HEK293 (cell line): ENCODE data around the gene GLRX5.
A peak's percentile ranks its signal among the peaks of the same experiment; 100 is the strongest.

ENCODE experiments used
- CTCF ChIA-PET: fragments of 350-600 bp; formaldehyde crosslinking; extraction: SDS; loops from one replicate; lab custom pipeline; 2021; ENCODE audit warnings: antibody characterized with exemption; lab: Yijun Ruan, JAX
- POLR2A ChIA-PET: fragments of 300-600 bp; formaldehyde crosslinking; extraction: SDS; loops from one replicate; lab custom pipeline; 2020; ENCODE audit warnings: antibody characterized with exemption, inconsistent platforms; lab: Yijun Ruan, JAX
- H3K27ac ChIP-seq: fragments of 200-500 bp; sonication (Bioruptor generic); 2 replicates; pipeline ENCODE4 v1.5.1; 2014; ENCODE audit warnings: low read depth, low read length, control low read depth, inconsistent platforms; ENCODE audit errors: extremely low read depth
- H3K36me3 ChIP-seq, 2 experiments: fragments of 200-500 bp in 1 of 2; sonication (Bioruptor generic) in 1 of 2; 1 replicate in 1 of 2; 2 replicates in 1 of 2; pipeline ENCODE4 v1.5.1; 2014 to 2017; ENCODE audit warnings: inconsistent platforms in 2 of 2, low read length in 2 of 2; ENCODE audit not compliant: control insufficient read depth in 2 of 2, insufficient read depth in 1 of 2
- H3K4me1 ChIP-seq: fragments of 200-500 bp; sonication (Bioruptor generic); 2 replicates; pipeline ENCODE4 v1.5.1; 2014; ENCODE audit warnings: mild to moderate bottlenecking, low read length, inconsistent platforms; ENCODE audit not compliant: control insufficient read depth, insufficient read depth
- H3K4me3 ChIP-seq: 2 replicates; pipeline ENCODE4 v1.5.1; 2011; ENCODE audit warnings: low read depth, mild to moderate bottlenecking, control low read depth, low read length, moderate library complexity
- H3K9me3 ChIP-seq: fragments of 200-500 bp; sonication (Bioruptor generic); 2 replicates; pipeline ENCODE4 v1.5.1; 2014; ENCODE audit warnings: low read depth, low read length, inconsistent platforms; ENCODE audit not compliant: control insufficient read depth, insufficient read depth
- FEZF1 ChIP-seq: fragments of 450-650 bp; formaldehyde crosslinking; IDR thresholded peaks from 2 replicates; pipeline ENCODE4 v1.5.1; 2016; ENCODE audit warnings: missing biosample characterization, missing genetic modification characterization
- GLIS1 ChIP-seq: fragments of 450-650 bp; formaldehyde crosslinking; IDR thresholded peaks from 2 replicates; pipeline ENCODE4 v1.5.1; 2016; ENCODE audit warnings: missing biosample characterization, missing genetic modification characterization
- IKZF3 ChIP-seq: fragments of 450-650 bp; IDR thresholded peaks from 2 replicates; pipeline ENCODE4 v1.5.0; 2018; ENCODE audit warnings: missing biosample characterization, mild to moderate bottlenecking, missing genetic modification characterization, moderate library complexity
- KLF10 ChIP-seq: fragments of 450-650 bp; IDR thresholded peaks from 2 replicates; pipeline ENCODE4 v1.5.1; 2018; ENCODE audit warnings: missing biosample characterization, mild to moderate bottlenecking, missing genetic modification characterization
- MYNN ChIP-seq: fragments of 450-650 bp; formaldehyde crosslinking; IDR thresholded peaks from 2 replicates; pipeline ENCODE4 v1.5.1; 2016; ENCODE audit warnings: missing biosample characterization, missing genetic modification characterization, borderline replicate concordance
- PRDM1 ChIP-seq: fragments of 450-650 bp; formaldehyde crosslinking; IDR thresholded peaks from 2 replicates; pipeline ENCODE4; 2016; ENCODE audit warnings: missing biosample characterization, missing genetic modification characterization
- ZBTB17 ChIP-seq: fragments of 450-650 bp; formaldehyde crosslinking; IDR thresholded peaks from 2 replicates; pipeline ENCODE4 v1.5.1; 2016; ENCODE audit warnings: missing biosample characterization, missing genetic modification characterization
- ZBTB48 ChIP-seq: fragments of 450-650 bp; formaldehyde crosslinking; IDR thresholded peaks from 2 replicates; pipeline ENCODE4 v1.5.1; 2016; ENCODE audit warnings: missing biosample characterization, missing genetic modification characterization
- ZBTB7A ChIP-seq: fragments of 450-650 bp; formaldehyde crosslinking; IDR thresholded peaks from 2 replicates; pipeline ENCODE4 v1.5.1; 2016; ENCODE audit warnings: low read depth, missing biosample characterization, missing genetic modification characterization
- ZBTB8A ChIP-seq: fragments of 450-650 bp; formaldehyde crosslinking; IDR thresholded peaks from 2 replicates; pipeline ENCODE4 v1.5.1; 2016; ENCODE audit warnings: missing biosample characterization, missing genetic modification characterization
- ZFP37 ChIP-seq: fragments of 450-650 bp; formaldehyde crosslinking; IDR thresholded peaks from 2 replicates; pipeline ENCODE4 v1.5.1; 2016; ENCODE audit warnings: missing biosample characterization, missing genetic modification characterization
- ZNF10 ChIP-seq: fragments of 450-650 bp; formaldehyde crosslinking; IDR thresholded peaks from 2 replicates; pipeline ENCODE4 v1.5.1; 2017; ENCODE audit warnings: missing biosample characterization, missing genetic modification characterization
- ZNF133 ChIP-seq: fragments of 450-650 bp; formaldehyde crosslinking; IDR thresholded peaks from 2 replicates; pipeline ENCODE4 v1.5.1; 2016; ENCODE audit warnings: missing biosample characterization, missing genetic modification characterization
- ZNF2 ChIP-seq: fragments of 450-650 bp; formaldehyde crosslinking; IDR thresholded peaks from 2 replicates; pipeline ENCODE4 v1.5.1; 2016; ENCODE audit warnings: missing biosample characterization, missing genetic modification characterization
- ZNF366 ChIP-seq: fragments of 450-650 bp; formaldehyde crosslinking; conservative IDR thresholded peaks from 2 replicates; pipeline ENCODE4 v1.5.1; 2016; ENCODE audit warnings: missing biosample characterization, missing genetic modification characterization
- ZNF561 ChIP-seq: fragments of 450-650 bp; IDR thresholded peaks from 2 replicates; pipeline ENCODE4 v1.5.1; 2018; ENCODE audit warnings: missing biosample characterization, missing genetic modification characterization, borderline replicate concordance
- ZNF600 ChIP-seq: fragments of 450-650 bp; formaldehyde crosslinking; IDR thresholded peaks from 2 replicates; pipeline ENCODE4 v1.5.1; 2016; ENCODE audit warnings: missing biosample characterization, missing genetic modification characterization
- ZNF629 ChIP-seq: fragments of 450-650 bp; formaldehyde crosslinking; IDR thresholded peaks from 2 replicates; pipeline ENCODE4 v1.5.1; 2017; ENCODE audit warnings: missing biosample characterization, missing genetic modification characterization
- ZNF654 ChIP-seq: fragments of 450-650 bp; formaldehyde crosslinking; IDR thresholded peaks from 2 replicates; pipeline ENCODE4 v1.5.1; 2016; ENCODE audit warnings: low read depth, missing biosample characterization, missing genetic modification characterization
- ZNF660 ChIP-seq: fragments of 450-650 bp; IDR thresholded peaks from 2 replicates; pipeline ENCODE4 v1.5.1; 2018; ENCODE audit warnings: missing biosample characterization, mild to moderate bottlenecking, missing genetic modification characterization
- ZNF664 ChIP-seq: fragments of 450-650 bp; formaldehyde crosslinking; IDR thresholded peaks from 2 replicates; pipeline ENCODE4 v1.5.1; 2016; ENCODE audit warnings: missing biosample characterization, missing genetic modification characterization
- TF ChIP-seq, protein P1 (sequence below): fragments of 450-650 bp; formaldehyde crosslinking; conservative IDR thresholded peaks from 2 replicates; pipeline ENCODE4 v1.5.1; 2016; ENCODE audit warnings: low read depth, missing biosample characterization, missing genetic modification characterization
- TF ChIP-seq, protein P2 (sequence below): fragments of 450-650 bp; formaldehyde crosslinking; IDR thresholded peaks from 2 replicates; pipeline ENCODE4 v1.5.1; 2016; ENCODE audit warnings: missing biosample characterization, missing genetic modification characterization
- TF ChIP-seq, protein P3 (sequence below): fragments of 450-650 bp; formaldehyde crosslinking; IDR thresholded peaks from 2 replicates; pipeline ENCODE4 v1.5.1; 2016; ENCODE audit warnings: missing biosample characterization, missing genetic modification characterization
- TF ChIP-seq, protein P4 (sequence below): fragments of 450-650 bp; formaldehyde crosslinking; IDR thresholded peaks from 2 replicates; pipeline ENCODE4 v1.5.1; 2016; ENCODE audit warnings: missing biosample characterization, missing genetic modification characterization

Gene GLRX5

DNA sequence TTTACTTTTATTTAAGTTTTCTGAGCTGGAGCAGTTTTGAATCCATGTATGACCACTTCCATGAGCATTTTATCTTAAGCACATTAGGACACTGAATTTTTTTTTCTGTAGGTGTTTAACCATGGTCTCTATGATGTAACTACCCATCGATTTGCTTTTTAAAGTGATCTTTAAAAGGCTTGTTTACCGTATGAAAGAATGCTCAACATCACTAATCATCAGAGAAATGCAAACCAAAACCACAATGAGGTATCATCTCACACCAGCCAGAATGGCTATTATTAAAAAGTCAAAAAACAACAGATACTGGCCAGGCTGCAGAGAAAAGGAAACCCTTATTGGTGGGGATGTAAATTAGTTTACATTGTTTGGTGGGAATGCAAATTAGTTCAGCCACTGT lies 23.0 kb downstream of the GLRX5 start:
- no peaks in the 10 kb centered on the region for H3K9me3 ChIP-seq
- H3K36me3 ChIP-seq = no peaks in the 10 kb centered on the region
- no peak overlapping the region for H3K4me3 ChIP-seq
- CTCF ChIA-PET = interaction anchor here (0.6 to 1.6 kb wide), 2 partner anchors 438 to 794 kb away, joined by 4 to 6 read pairs; no protein-coding TSS in a partner anchor
- H3K27ac ChIP-seq = no peak overlapping the region
- TF ChIP-seq, protein P1, sequence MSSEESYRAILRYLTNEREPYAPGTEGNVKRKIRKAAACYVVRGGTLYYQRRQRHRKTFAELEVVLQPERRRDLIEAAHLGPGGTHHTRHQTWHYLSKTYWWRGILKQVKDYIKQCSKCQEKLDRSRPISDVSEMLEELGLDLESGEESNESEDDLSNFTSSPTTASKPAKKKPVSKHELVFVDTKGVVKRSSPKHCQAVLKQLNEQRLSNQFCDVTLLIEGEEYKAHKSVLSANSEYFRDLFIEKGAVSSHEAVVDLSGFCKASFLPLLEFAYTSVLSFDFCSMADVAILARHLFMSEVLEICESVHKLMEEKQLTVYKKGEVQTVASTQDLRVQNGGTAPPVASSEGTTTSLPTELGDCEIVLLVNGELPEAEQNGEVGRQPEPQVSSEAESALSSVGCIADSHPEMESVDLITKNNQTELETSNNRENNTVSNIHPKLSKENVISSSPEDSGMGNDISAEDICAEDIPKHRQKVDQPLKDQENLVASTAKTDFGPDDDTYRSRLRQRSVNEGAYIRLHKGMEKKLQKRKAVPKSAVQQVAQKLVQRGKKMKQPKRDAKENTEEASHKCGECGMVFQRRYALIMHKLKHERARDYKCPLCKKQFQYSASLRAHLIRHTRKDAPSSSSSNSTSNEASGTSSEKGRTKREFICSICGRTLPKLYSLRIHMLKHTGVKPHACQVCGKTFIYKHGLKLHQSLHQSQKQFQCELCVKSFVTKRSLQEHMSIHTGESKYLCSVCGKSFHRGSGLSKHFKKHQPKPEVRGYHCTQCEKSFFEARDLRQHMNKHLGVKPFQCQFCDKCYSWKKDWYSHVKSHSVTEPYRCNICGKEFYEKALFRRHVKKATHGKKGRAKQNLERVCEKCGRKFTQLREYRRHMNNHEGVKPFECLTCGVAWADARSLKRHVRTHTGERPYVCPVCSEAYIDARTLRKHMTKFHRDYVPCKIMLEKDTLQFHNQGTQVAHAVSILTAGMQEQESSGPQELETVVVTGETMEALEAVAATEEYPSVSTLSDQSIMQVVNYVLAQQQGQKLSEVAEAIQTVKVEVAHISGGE (tag by site-specific recombination) = no peak
- TF ChIP-seq, protein P2, sequence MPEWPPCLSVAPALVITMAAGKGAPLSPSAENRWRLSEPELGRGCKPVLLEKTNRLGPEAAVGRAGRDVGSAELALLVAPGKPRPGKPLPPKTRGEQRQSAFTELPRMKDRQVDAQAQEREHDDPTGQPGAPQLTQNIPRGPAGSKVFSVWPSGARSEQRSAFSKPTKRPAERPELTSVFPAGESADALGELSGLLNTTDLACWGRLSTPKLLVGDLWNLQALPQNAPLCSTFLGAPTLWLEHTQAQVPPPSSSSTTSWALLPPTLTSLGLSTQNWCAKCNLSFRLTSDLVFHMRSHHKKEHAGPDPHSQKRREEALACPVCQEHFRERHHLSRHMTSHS (tag by site-specific recombination) = no peak
- no peak for TF ChIP-seq ZNF10 (tag by site-specific recombination)
- TF ChIP-seq ZBTB7A (tag by site-specific recombination) = no peak
- no peak for TF ChIP-seq ZNF133 (tag by site-specific recombination)
- no peak for TF ChIP-seq KLF10 (tag by site-specific recombination)
- no peak for TF ChIP-seq ZBTB8A
- TF ChIP-seq, all 188 proteins: peak for 0
- H3K4me1 ChIP-seq = no peaks in the 10 kb centered on the region
- POLR2A ChIA-PET = no interaction called here

DNA sequence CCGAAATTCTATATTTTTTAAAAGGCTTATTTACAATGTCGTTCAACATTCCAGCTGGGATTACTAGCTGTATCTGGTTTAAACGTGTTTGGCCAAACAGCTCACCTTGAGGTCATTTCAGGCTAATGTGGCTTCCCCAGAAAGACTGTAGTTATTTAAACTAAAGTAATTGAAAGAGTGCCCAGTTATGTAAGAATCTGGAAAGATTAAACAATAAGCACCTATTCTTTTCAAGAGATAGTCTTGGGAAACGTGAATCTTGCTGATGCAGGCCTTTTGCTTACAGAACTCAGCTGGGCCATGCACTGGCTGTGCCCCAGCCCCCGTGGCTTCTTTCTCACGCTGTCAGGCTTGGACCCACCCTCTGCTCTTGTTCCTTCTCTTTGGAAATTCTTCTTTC lies 24.4 kb downstream of the GLRX5 start:
- Histone ChIP-seq H3K4me1 (no peaks in the 10 kb centered on the region), H3K27ac (no peak overlapping the region), H3K36me3 (no peaks in the 10 kb centered on the region), H3K4me3 (no peak overlapping the region), H3K9me3 (no peaks in the 10 kb centered on the region)
- CTCF ChIA-PET = interaction anchor here (0.6 to 6.9 kb wide), 21 partner anchors 10 to 1018 kb away, joined by 3 to 117 read pairs (median 5); no protein-coding TSS in a partner anchor
- POLR2A ChIA-PET = no interaction called here
- TF ChIP-seq ZNF366 (tag by site-specific recombination) (no peak), ZNF664 (tag by site-specific recombination) (no peak)

DNA sequence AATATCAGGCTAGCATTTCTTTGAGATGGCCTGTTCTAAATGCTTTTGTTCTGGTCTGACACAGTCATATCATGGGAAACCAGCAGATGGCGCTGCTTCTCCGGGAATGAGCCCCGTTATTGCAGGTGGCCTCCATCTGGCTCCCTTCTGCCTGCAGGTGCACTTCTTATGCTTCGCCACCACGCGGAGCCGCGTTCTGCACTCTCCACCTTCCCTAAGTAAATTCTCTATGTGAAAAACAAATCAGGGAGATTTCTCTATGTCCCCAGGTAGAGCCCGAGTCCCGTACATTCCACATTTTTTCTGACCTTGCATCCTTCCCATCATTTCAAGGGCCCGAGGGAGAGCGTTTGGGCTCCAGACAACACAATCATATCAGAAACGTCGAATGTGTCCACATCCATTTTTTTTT lies 26.2 kb downstream of the GLRX5 start:
- ChIA-PET POLR2A (no interaction called here), CTCF (interaction anchor here (0.6 to 6.9 kb wide), 19 partner anchors 15 to 538 kb away, joined by 3 to 117 read pairs (median 6); no protein-coding TSS in a partner anchor)
- Histone ChIP-seq H3K9me3 (no peaks in the 10 kb centered on the region), H3K27ac (no peak overlapping the region), H3K36me3 (no peaks in the 10 kb centered on the region), H3K4me1 (no peaks in the 10 kb centered on the region), H3K4me3 (no peak overlapping the region)
- peak; percentile 74 for TF ChIP-seq ZNF2 (tag by site-specific recombination)
- TF ChIP-seq GLIS1 = peak; percentile 45; the same call in 1 of the 2 replicates
- TF ChIP-seq ZNF561 (tag by site-specific recombination) = peak; percentile 32; the same call in 1 of the 2 replicates
- TF ChIP-seq ZNF654 (tag by site-specific recombination) = peak; percentile 99
- 0 out of 2 replicates have a peak, but pooled peaks have one; percentile 35 for TF ChIP-seq IKZF3 (tag by site-specific recombination)
- TF ChIP-seq, protein P3, sequence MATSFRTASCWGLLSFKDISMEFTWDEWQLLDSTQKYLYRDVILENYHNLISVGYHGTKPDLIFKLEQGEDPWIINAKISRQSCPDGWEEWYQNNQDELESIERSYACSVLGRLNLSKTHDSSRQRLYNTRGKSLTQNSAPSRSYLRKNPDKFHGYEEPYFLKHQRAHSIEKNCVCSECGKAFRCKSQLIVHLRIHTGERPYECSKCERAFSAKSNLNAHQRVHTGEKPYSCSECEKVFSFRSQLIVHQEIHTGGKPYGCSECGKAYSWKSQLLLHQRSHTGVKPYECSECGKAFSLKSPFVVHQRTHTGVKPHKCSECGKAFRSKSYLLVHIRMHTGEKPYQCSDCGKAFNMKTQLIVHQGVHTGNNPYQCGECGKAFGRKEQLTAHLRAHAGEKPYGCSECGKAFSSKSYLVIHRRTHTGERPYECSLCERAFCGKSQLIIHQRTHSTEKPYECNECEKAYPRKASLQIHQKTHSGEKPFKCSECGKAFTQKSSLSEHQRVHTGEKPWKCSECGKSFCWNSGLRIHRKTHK (tag by site-specific recombination) = no peak
- peak; percentile 82 for TF ChIP-seq ZNF600 (tag by site-specific recombination)
- no peak for TF ChIP-seq FEZF1
- TF ChIP-seq ZBTB17 (tag by site-specific recombination) = peak; percentile 70; the same call in 1 of the 2 replicates
- TF ChIP-seq, protein P4, sequence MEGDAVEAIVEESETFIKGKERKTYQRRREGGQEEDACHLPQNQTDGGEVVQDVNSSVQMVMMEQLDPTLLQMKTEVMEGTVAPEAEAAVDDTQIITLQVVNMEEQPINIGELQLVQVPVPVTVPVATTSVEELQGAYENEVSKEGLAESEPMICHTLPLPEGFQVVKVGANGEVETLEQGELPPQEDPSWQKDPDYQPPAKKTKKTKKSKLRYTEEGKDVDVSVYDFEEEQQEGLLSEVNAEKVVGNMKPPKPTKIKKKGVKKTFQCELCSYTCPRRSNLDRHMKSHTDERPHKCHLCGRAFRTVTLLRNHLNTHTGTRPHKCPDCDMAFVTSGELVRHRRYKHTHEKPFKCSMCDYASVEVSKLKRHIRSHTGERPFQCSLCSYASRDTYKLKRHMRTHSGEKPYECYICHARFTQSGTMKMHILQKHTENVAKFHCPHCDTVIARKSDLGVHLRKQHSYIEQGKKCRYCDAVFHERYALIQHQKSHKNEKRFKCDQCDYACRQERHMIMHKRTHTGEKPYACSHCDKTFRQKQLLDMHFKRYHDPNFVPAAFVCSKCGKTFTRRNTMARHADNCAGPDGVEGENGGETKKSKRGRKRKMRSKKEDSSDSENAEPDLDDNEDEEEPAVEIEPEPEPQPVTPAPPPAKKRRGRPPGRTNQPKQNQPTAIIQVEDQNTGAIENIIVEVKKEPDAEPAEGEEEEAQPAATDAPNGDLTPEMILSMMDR (tag by site-specific recombination) = peak; percentile 96
- no peak for TF ChIP-seq MYNN (tag by site-specific recombination)
- 0 out of 2 replicates have a peak, but pooled peaks have one; percentile 37 for TF ChIP-seq ZFP37 (tag by site-specific recombination)
- peak; percentile 76; the same call in 1 of the 2 replicates for TF ChIP-seq ZBTB48 (tag by site-specific recombination)
- TF ChIP-seq PRDM1 (tag by site-specific recombination) = peak; percentile 57; the same call in 1 of the 2 replicates
- peak; percentile 72; the same call in 1 of the 2 replicates for TF ChIP-seq ZNF660 (tag by site-specific recombination)
- 0 out of 2 replicates have a peak, but pooled peaks have one; percentile 24 for TF ChIP-seq ZNF629 (tag by site-specific recombination)
